GM06990 (cell line): Measurements from ENCODE around the gene C2CD3.

Experiments used
- DNase-seq: peaks from one replicate; pipeline ENCODE4 v3.0.0-alpha.2; 2011; ENCODE audit not compliant: insufficient read length; ENCODE audit errors: extremely low read depth
- H3K27me3 ChIP-seq: replicated peaks from 2 replicates; pipeline ENCODE4 v1.6.0; 2011; ENCODE audit warnings: low read length; ENCODE audit not compliant: control insufficient read depth, insufficient read depth
- H3K36me3 ChIP-seq: 2 replicates; pipeline ENCODE4 v1.5.1; 2011; ENCODE audit warnings: low read length; ENCODE audit not compliant: control insufficient read depth, insufficient read depth
- H3K4me3 ChIP-seq: replicated peaks from 2 replicates; pipeline ENCODE4 v1.5.1; 2011; ENCODE audit warnings: low read depth, mild to moderate bottlenecking, control low read depth, low read length
- CTCF ChIP-seq: IDR thresholded peaks from 2 replicates; pipeline ENCODE4 v1.5.1; 2011; ENCODE audit warnings: low read length, control low read depth, mild to moderate bottlenecking, inconsistent platforms; ENCODE audit not compliant: insufficient read depth, poor library complexity, severe bottlenecking

The C2CD3 gene

GRCh38 chr11:73972187-73972586, 198.6 kb downstream of the C2CD3 start:
- TF ChIP-seq CTCF = no peak
- peaks cover 24% of the 10 kb centered on the region for H3K36me3 ChIP-seq
- no peaks in the 10 kb centered on the region for H3K27me3 ChIP-seq
- DNase-seq = no peak
- H3K4me3 ChIP-seq = no peak overlapping the region

- Histone ChIP-seq H3K36me3 (peaks cover 15% of the 10 kb centered on the region), H3K27me3 (no peaks in the 10 kb centered on the region), H3K4me3 (no peak overlapping the region)
- DNase-seq = no peak
- no peak for TF ChIP-seq CTCF
Observed at GRCh38 chr11:73971175-73971719, 199.6 kb downstream of the C2CD3 start.

- TF ChIP-seq CTCF = no peak
- Histone ChIP-seq H3K4me3 (no peak overlapping the region), H3K27me3 (no peaks in the 10 kb centered on the region), H3K36me3 (peaks cover 7% of the 10 kb centered on the region)
- DNase-seq = no peak
Observed at GRCh38 chr11:73969991-73970800, 200.6 kb downstream of the C2CD3 start.

- TF ChIP-seq CTCF = no peak
- no peaks in the 10 kb centered on the region for H3K36me3 ChIP-seq
- DNase-seq = no peak
- H3K4me3 ChIP-seq = no peak overlapping the region
- no peaks in the 10 kb centered on the region for H3K27me3 ChIP-seq
Observed at GRCh38 chr11:73969091-73969490, 201.7 kb downstream of the C2CD3 start.

GRCh38 chr11:73968356-73968966, 202.3 kb downstream of the C2CD3 start:
- DNase-seq = no peak
- no peak for TF ChIP-seq CTCF

More at GRCh38 chr11:73968356-73968966, 202.3 kb downstream of the C2CD3 start:
- Histone ChIP-seq H3K36me3 (no peaks in the 10 kb centered on the region), H3K4me3 (no peak overlapping the region), H3K27me3 (no peaks in the 10 kb centered on the region)
